Smooth muscle cell (in vitro differentiated cells): ENCODE results near the gene EPS15. TPM values are rescaled to one million over a fixed set of nuclear protein-coding genes. Genes with fewer than 3 reads are reported as not detected.

Experiments
- DNase-seq: peaks from one replicate; lab custom pipeline; 2025; ENCODE audit not compliant: unreplicated experiment; lab: John Stamatoyannopoulos, UW
- H2AFZ ChIP-seq: fragments of 200-600 bp; sonication (generic); 2 replicates; pipeline ENCODE4 v1.6.0; 2016; ENCODE audit warnings: antibody characterized with exemption, low read depth, mild to moderate bottlenecking
- H3F3A ChIP-seq: fragments of 200-600 bp; sonication (generic); 2 replicates; pipeline ENCODE4 v1.6.0; 2017; ENCODE audit warnings: antibody characterized with exemption, low read depth
- H3K27ac ChIP-seq: fragments of 200-600 bp; sonication (generic); 2 replicates; pipeline ENCODE4 v1.5.1; 2016; ENCODE audit warnings: low read depth, mild to moderate bottlenecking
- H3K27me3 ChIP-seq: fragments of 200-600 bp; sonication (generic); 2 replicates; pipeline ENCODE4 v1.6.1; 2016; ENCODE audit warnings: low read depth, mild to moderate bottlenecking
- H3K36me3 ChIP-seq: fragments of 200-600 bp; sonication (generic); 2 replicates; pipeline ENCODE4 v1.5.1; 2016; ENCODE audit warnings: low read depth
- H3K4me1 ChIP-seq: fragments of 200-600 bp; sonication (generic); 2 replicates; pipeline ENCODE4 v1.5.1; 2016; ENCODE audit warnings: low read depth
- H3K4me2 ChIP-seq: fragments of 200-600 bp; sonication (generic); 2 replicates; pipeline ENCODE4 v1.6.0; 2016; ENCODE audit warnings: mild to moderate bottlenecking
- H3K4me3 ChIP-seq: fragments of 200-600 bp; sonication (generic); 2 replicates; pipeline ENCODE4 v1.5.1; 2016; ENCODE audit warnings: mild to moderate bottlenecking
- H3K79me2 ChIP-seq: fragments of 200-600 bp; sonication (generic); 2 replicates; pipeline ENCODE4 v1.6.0; 2016; ENCODE audit warnings: low read depth, mild to moderate bottlenecking
- H3K9ac ChIP-seq: fragments of 200-600 bp; sonication (generic); 2 replicates; pipeline ENCODE4 v1.6.0; 2016; ENCODE audit warnings: low read depth
- H3K9me3 ChIP-seq: fragments of 200-600 bp; sonication (generic); replicated peaks from 2 replicates; pipeline ENCODE4 v1.5.1; 2016; ENCODE audit warnings: low read depth
- H4K20me1 ChIP-seq: fragments of 200-600 bp; sonication (generic); 2 replicates; pipeline ENCODE4 v1.6.0; 2016; ENCODE audit warnings: low read depth
- CTCF ChIP-seq: fragments of 200-600 bp; sonication (generic); IDR thresholded peaks from 2 replicates; pipeline ENCODE4 v1.5.1; 2017; ENCODE audit warnings: borderline replicate concordance, mild to moderate bottlenecking, antibody characterized with exemption; ENCODE audit not compliant: insufficient read depth, poor library complexity, severe bottlenecking
- WGBS: methylation state at CpG from one replicate; pipeline ENCODE4 v1.1.7; 2016; ENCODE audit warnings: low lambda C conversion rate; 5-methylcytosine and 5-hydroxymethylcytosine counted together
- polyA plus RNA-seq: library from polyadenylated mRNA; unstranded; fragments of >200 nt; fragmentation: Nextera tagmentation; extraction: Ambion mirVana; gene quantifications from 2 replicates; pipeline ENCODE4 v1.2.1, GENCODE V29; 2016
- total RNA-seq: library from RNA; depleted of rRNA; stranded (reverse); fragments of >200 nt; gene quantifications from 2 replicates; pipeline ENCODE4 v1.2.3, GENCODE V29; 2014

The EPS15 gene
- total and polyA plus RNA-seq, 2 experiments from 2014 or later: 9.0 to 54.3 TPM

- TF ChIP-seq CTCF: no peak
- no peaks in the 10 kb centered on the region for H3K36me3 ChIP-seq
Observed at GRCh38 chr1:51445351-51446090, 73.5 kb downstream of the EPS15 start.

GRCh38 chr1:51444534-51445192 lies 74.4 kb downstream of the EPS15 start:
- H4K20me1 ChIP-seq: no peaks in the 10 kb centered on the region
- no peaks in the 10 kb centered on the region for H3K27me3 ChIP-seq
- no peak overlapping the region for H3K27ac ChIP-seq
- no peak overlapping the region for H3K9ac ChIP-seq
- H3K79me2 ChIP-seq: no peaks in the 10 kb centered on the region
- peaks cover 5% of the 10 kb centered on the region for H3F3A ChIP-seq
- H3K36me3 ChIP-seq: peaks cover under 1% of the 10 kb centered on the region
- 81% methylated on average over 3 of the region's 3 CpGs for WGBS
- no peak overlapping the region for H3K4me2 ChIP-seq
- no peaks in the 10 kb centered on the region for H3K4me1 ChIP-seq
- H2AFZ ChIP-seq: no peak overlapping the region
- no peak for DNase-seq
- no peaks in the 10 kb centered on the region for H3K9me3 ChIP-seq
- no peak overlapping the region for H3K4me3 ChIP-seq
- TF ChIP-seq CTCF: no peak

More at GRCh38 chr1:51445351-51446090, 73.5 kb downstream of the EPS15 start:
- Histone ChIP-seq H3K4me2 (no peak overlapping the region), H3K9ac (no peak overlapping the region), H3F3A (peaks cover 5% of the 10 kb centered on the region), H3K79me2 (no peaks in the 10 kb centered on the region), H3K4me1 (no peaks in the 10 kb centered on the region), H3K9me3 (no peaks in the 10 kb centered on the region), H4K20me1 (no peaks in the 10 kb centered on the region), H3K27me3 (no peaks in the 10 kb centered on the region), H2AFZ (no peak overlapping the region), H3K4me3 (no peak overlapping the region), H3K27ac (no peak overlapping the region)
- WGBS: 68% methylated on average over 2 of the region's 2 CpGs
- DNase-seq: no peak

- H3K4me2 ChIP-seq: no peak overlapping the region
- TF ChIP-seq CTCF: no peak
- DNase-seq: no peak
- no peak overlapping the region for H2AFZ ChIP-seq
- H3K79me2 ChIP-seq: no peaks in the 10 kb centered on the region
- H3K9me3 ChIP-seq: no peaks in the 10 kb centered on the region
- H3F3A ChIP-seq: peaks cover 5% of the 10 kb centered on the region
- no peak overlapping the region for H3K4me3 ChIP-seq
- no peak overlapping the region for H3K9ac ChIP-seq
- H3K4me1 ChIP-seq: no peaks in the 10 kb centered on the region
- no peaks in the 10 kb centered on the region for H4K20me1 ChIP-seq
- no peaks in the 10 kb centered on the region for H3K27me3 ChIP-seq
- WGBS: 95% methylated on average over 1 of the region's 1 CpG
- peaks cover 6% of the 10 kb centered on the region for H3K36me3 ChIP-seq
- H3K27ac ChIP-seq: no peak overlapping the region
Observed at GRCh38 chr1:51444096-51444495, 75.0 kb downstream of the EPS15 start.
